SK-N-SH (cell line): ENCODE measurements around the gene MRTFB. TPM values are rescaled to one million over a fixed set of nuclear protein-coding genes. Genes with fewer than 3 reads are reported as not detected.

Source experiments
- CTCF ChIA-PET: fragments of 300-600, 350-600 bp; formaldehyde crosslinking; extraction: SDS; loops from one replicate; lab custom pipeline; 2021; lab: Yijun Ruan, JAX
- POLR2A ChIA-PET: fragments of 350-600 bp; sonication (Branson Sonifier 250); formaldehyde crosslinking; extraction: SDS; loops from one replicate; lab custom pipeline; 2020; ENCODE audit warnings: antibody characterized with exemption, inconsistent platforms; lab: Yijun Ruan, JAX
- DNase-seq: peaks from one replicate; pipeline ENCODE4 v3.0.0; 2012
- H2AFZ ChIP-seq: fragments of 200-600 bp; sonication (generic); 2 replicates; pipeline ENCODE4 v1.8.1; 2016; ENCODE audit warnings: antibody characterized with exemption, mild to moderate bottlenecking, low read depth
- H3F3A ChIP-seq: fragments of 200-600 bp; sonication (generic); replicated peaks from 2 replicates; pipeline ENCODE3; 2016; ENCODE audit warnings: antibody characterized with exemption, mild to moderate bottlenecking; ENCODE audit not compliant: insufficient read depth
- H3K27ac ChIP-seq, 2 experiments: fragments of 200-500 bp in 1 of 2; fragments of 200-600 bp in 1 of 2; sonication (Bioruptor generic) in 1 of 2; sonication (generic), shearing (Covaris generic) in 1 of 2; 2 replicates each; pipeline versions ENCODE4 v1.5.1 to v1.6.1; 2014 to 2016; ENCODE audit warnings: low read depth in 2 of 2, inconsistent platforms in 1 of 2, low read length in 1 of 2, mild to moderate bottlenecking in 1 of 2, mixed read lengths in 1 of 2
- H3K27me3 ChIP-seq: fragments of 200-600 bp; sonication (generic), shearing (Covaris generic); 2 replicates; pipeline ENCODE4 v1.6.1; 2016; ENCODE audit warnings: mixed run types; ENCODE audit not compliant: insufficient read depth
- H3K36me3 ChIP-seq, 2 experiments: fragments of 200-500 bp in 1 of 2; fragments of 200-600 bp in 1 of 2; sonication (Bioruptor generic) in 1 of 2; sonication (generic) in 1 of 2; replicated peaks in 1 of 2; 2 replicates each; pipeline versions ENCODE3 to v1.5.1; 2014 to 2016; ENCODE audit warnings: low read length in 1 of 2, mild to moderate bottlenecking in 1 of 2; ENCODE audit not compliant: insufficient read depth in 2 of 2, control insufficient read depth in 1 of 2
- H3K4me1 ChIP-seq, 2 experiments: fragments of 200-500 bp in 1 of 2; fragments of 200-600 bp in 1 of 2; sonication (Bioruptor generic) in 1 of 2; sonication (generic), shearing (Covaris generic) in 1 of 2; 2 replicates each; pipeline versions ENCODE4 v1.5.1 to v1.6.1; 2014 to 2016; ENCODE audit warnings: low read depth in 1 of 2, low read length in 1 of 2, mixed run types in 1 of 2; ENCODE audit not compliant: insufficient read depth in 2 of 2, control insufficient read depth in 1 of 2
- H3K4me2 ChIP-seq: fragments of 200-600 bp; sonication (generic), shearing (Covaris generic); 2 replicates; pipeline ENCODE4 v1.6.1; 2017; ENCODE audit warnings: mixed run types
- H3K4me3 ChIP-seq, 2 experiments: fragments of 200-500 bp in 1 of 2; fragments of 200-600 bp in 1 of 2; sonication (Bioruptor generic) in 1 of 2; sonication (generic), shearing (Covaris generic) in 1 of 2; 2 replicates each; pipeline versions ENCODE4 v1.5.1 to v1.8.1; 2014 to 2016; ENCODE audit warnings: low read depth in 2 of 2, inconsistent platforms in 1 of 2, low read length in 1 of 2, mild to moderate bottlenecking in 1 of 2, mixed read lengths in 1 of 2, moderate library complexity in 1 of 2
- H3K79me2 ChIP-seq: fragments of 200-600 bp; sonication (generic); 2 replicates; pipeline ENCODE4 v1.8.1; 2017; ENCODE audit warnings: mild to moderate bottlenecking; ENCODE audit not compliant: insufficient read depth
- H3K9ac ChIP-seq: fragments of 200-600 bp; sonication (generic); 2 replicates; pipeline ENCODE4 v1.6.1; 2017; ENCODE audit warnings: mixed run types
- H3K9me2 ChIP-seq: fragments of 200-600 bp; sonication (generic); 2 replicates; pipeline ENCODE4 v1.6.1; 2017; ENCODE audit warnings: mixed run types
- H3K9me3 ChIP-seq: fragments of 200-600 bp; sonication (generic); 2 replicates; pipeline ENCODE4 v1.6.1; 2017; ENCODE audit warnings: mixed run types, mild to moderate bottlenecking, moderate library complexity
- H4K20me1 ChIP-seq: fragments of 200-600 bp; sonication (generic); 2 replicates; pipeline ENCODE4 v1.6.1; 2017; ENCODE audit warnings: mild to moderate bottlenecking, mixed run types; ENCODE audit not compliant: insufficient read depth
- CHD2 ChIP-seq: fragments of 150-350 bp; IDR thresholded peaks from 2 replicates; pipeline ENCODE4 v1.6.1; 2018; ENCODE audit warnings: low read length; ENCODE audit not compliant: partially characterized antibody
- ELF1 ChIP-seq: IDR thresholded peaks from 2 replicates; pipeline ENCODE4 v1.4.0; 2012
- EP300 ChIP-seq, 2 experiments: IDR thresholded peaks; 2 replicates each; pipeline versions ENCODE4 v1.4.0 to v1.6.1; 2012; ENCODE audit warnings: borderline replicate concordance in 1 of 2, low read depth in 1 of 2, low read length in 1 of 2
- EZH2phosphoT487 ChIP-seq: fragments of 200-600 bp; sonication (generic); IDR thresholded peaks from 2 replicates; pipeline ENCODE4 v1.6.1; 2017; ENCODE audit warnings: low read depth, mixed run types, mild to moderate bottlenecking, antibody characterized with exemption, moderate library complexity, borderline replicate concordance
- FOXJ3 ChIP-seq: sonication (generic); formaldehyde crosslinking; IDR thresholded peaks from 2 replicates; pipeline ENCODE4 v1.5.1; 2020; ENCODE audit warnings: mild to moderate bottlenecking, missing genetic modification reagents
- GABPA ChIP-seq: IDR thresholded peaks from 2 replicates; pipeline ENCODE4 v1.4.0; 2012; ENCODE audit warnings: low read depth, mild to moderate bottlenecking
- JUND ChIP-seq: IDR thresholded peaks from 2 replicates; pipeline ENCODE4 v1.4.0; 2012
- MEF2A ChIP-seq: IDR thresholded peaks from 2 replicates; pipeline ENCODE4 v1.4.0; 2012; ENCODE audit warnings: low read depth, borderline replicate concordance
- NFIC ChIP-seq: IDR thresholded peaks from 2 replicates; pipeline ENCODE4 v1.4.0; 2012; ENCODE audit warnings: borderline replicate concordance
- NRF1 ChIP-seq: IDR thresholded peaks from 2 replicates; pipeline ENCODE4 v1.6.1; 2012; ENCODE audit warnings: low read depth, mild to moderate bottlenecking, low read length
- RAD21 ChIP-seq: IDR thresholded peaks from 2 replicates; pipeline ENCODE4 v1.6.1; 2012; ENCODE audit warnings: mild to moderate bottlenecking, low read length
- RFX5 ChIP-seq: IDR thresholded peaks from 2 replicates; pipeline ENCODE4 v1.6.1; 2012; ENCODE audit warnings: mild to moderate bottlenecking, improper control_type of control experiment, low read length
- SIN3A ChIP-seq: IDR thresholded peaks from 2 replicates; pipeline ENCODE4 v1.6.1; 2012; ENCODE audit warnings: low read depth, mild to moderate bottlenecking, low read length, moderate library complexity, borderline replicate concordance
- SMC3 ChIP-seq: IDR thresholded peaks from 2 replicates; pipeline ENCODE4 v1.6.1; 2012; ENCODE audit warnings: low read depth, low read length, improper control_type of control experiment
- TCF12 ChIP-seq: IDR thresholded peaks from 2 replicates; pipeline ENCODE4 v1.4.0; 2012
- TEAD4 ChIP-seq: IDR thresholded peaks from 2 replicates; pipeline ENCODE4 v1.4.0; 2012; ENCODE audit warnings: mild to moderate bottlenecking, borderline replicate concordance; ENCODE audit not compliant: insufficient read depth
- WGBS: methylation state at CpG from one replicate; pipeline ENCODE4 v1.1.6; 2017; ENCODE audit warnings: low lambda C conversion rate; 5-methylcytosine and 5-hydroxymethylcytosine counted together
- polyA plus RNA-seq, 3 experiments: library from polyadenylated mRNA; depleted of rRNA; stranded (reverse); fragments of >200 nt; gene quantifications; 2 replicates each; pipeline ENCODE4 v1.2.3, GENCODE V29; 2012
- TF ChIP-seq, protein P1 (sequence below): IDR thresholded peaks from 2 replicates; pipeline ENCODE4 v1.4.0; 2012; ENCODE audit warnings: low read depth
- TF ChIP-seq, protein P2 (sequence below): IDR thresholded peaks from 2 replicates; pipeline ENCODE4 v1.4.0; 2012; ENCODE audit warnings: low read depth, borderline replicate concordance
- TF ChIP-seq, protein P3 (sequence below): fragments of 200-600 bp; sonication (generic); IDR thresholded peaks from 2 replicates; pipeline ENCODE4 v1.6.1; 2017; ENCODE audit warnings: antibody characterized with exemption, mild to moderate bottlenecking, moderate library complexity
- TF ChIP-seq, protein P4 (sequence below): fragments of 150-350 bp; IDR thresholded peaks from 2 replicates; pipeline ENCODE4 v1.6.1; 2017; ENCODE audit warnings: antibody characterized with exemption, low read length, low read depth, borderline replicate concordance

MRTFB gene
- polyA plus RNA-seq, 1 of the 3 experiments (the other 2 are of a cell fraction), result 3.3 TPM

DNA sequence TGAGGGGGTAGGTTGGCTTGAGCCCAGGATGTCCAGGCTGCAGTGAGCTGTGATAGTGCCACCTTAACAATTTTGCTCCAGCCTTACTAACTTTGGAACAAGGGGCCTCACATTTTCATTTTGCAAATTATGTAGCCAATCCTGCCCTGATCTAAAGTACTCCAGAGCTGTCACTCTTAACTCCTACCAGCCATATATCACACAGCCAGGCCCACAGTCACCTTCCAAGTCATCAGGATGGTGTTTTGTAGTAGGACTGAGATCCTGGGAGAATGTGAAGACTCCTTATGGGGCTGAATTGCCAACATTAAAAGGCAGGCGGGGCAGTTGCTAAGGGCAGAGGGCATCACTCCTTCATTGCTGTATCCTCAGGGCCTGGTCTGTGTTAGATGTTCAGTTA lies 243.0 kb downstream of the MRTFB start:
- Histone ChIP-seq H2AFZ (no peak overlapping the region), H3K9ac (no peak overlapping the region), H4K20me1 (peaks cover 34% of the 10 kb centered on the region; the same call in 1 of the 2 replicates), H3K4me1 (no peaks in the 10 kb centered on the region; a peak in 2 of 4 replicates), H3K9me2 (no peaks in the 10 kb centered on the region), H3K36me3 (no peaks in the 10 kb centered on the region), H3K27ac (no peak overlapping the region), H3K27me3 (no peaks in the 10 kb centered on the region), H3K9me3 (no peaks in the 10 kb centered on the region), H3K4me2 (no peak overlapping the region), H3K79me2 (peaks cover 86% of the 10 kb centered on the region), H3F3A (peaks cover 3% of the 10 kb centered on the region), H3K4me3 (no peak overlapping the region)
- CTCF ChIA-PET, result no interaction called here
- no peak for DNase-seq
- POLR2A ChIA-PET, result no interaction called here
- TF ChIP-seq NFIC, result no peak
- TF ChIP-seq TEAD4, result no peak
- TF ChIP-seq GABPA, result no peak
- no peak for TF ChIP-seq FOXJ3
- no peak for TF ChIP-seq SMC3
- TF ChIP-seq RAD21, result no peak
- TF ChIP-seq NRF1, result no peak
- 100% methylated on average over 1 of the region's 1 CpG for WGBS

DNA sequence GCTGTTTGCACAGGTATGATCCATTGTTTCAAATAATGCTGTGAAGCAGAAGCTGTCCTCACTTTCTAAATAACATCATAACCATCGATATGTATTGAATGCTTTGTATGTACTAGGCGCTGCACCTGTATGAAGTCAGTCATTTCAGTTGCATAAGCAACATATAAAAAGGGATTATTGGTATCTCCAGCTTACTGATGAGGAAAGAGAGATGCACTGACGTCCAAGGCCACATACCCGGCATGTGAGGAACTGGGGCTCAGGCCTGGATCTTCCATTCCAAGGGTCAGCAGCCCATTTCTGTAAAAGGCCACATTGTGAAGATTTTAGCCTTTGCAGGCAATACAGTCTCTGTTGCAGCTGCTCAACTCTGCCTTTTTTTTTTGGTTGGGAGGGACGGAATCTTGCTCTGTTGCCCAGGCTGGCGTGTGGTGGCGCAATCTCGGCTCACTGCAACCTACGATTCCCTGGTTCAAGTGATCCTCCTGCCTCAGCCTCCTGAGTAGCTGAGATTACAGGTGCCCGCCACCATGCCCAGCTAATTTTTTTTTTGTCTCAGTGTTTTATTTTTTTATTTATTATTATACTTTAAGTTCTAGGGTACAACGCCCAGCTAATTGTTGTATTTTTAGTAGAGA lies 244.7 kb downstream of the MRTFB start:
- Histone ChIP-seq H3K27me3 (no peaks in the 10 kb centered on the region), H3K27ac (no peak overlapping the region)
- no peak for TF ChIP-seq SIN3A
- TF ChIP-seq, protein P1, sequence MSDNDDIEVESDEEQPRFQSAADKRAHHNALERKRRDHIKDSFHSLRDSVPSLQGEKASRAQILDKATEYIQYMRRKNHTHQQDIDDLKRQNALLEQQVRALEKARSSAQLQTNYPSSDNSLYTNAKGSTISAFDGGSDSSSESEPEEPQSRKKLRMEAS, result no peak
- TF ChIP-seq TCF12, result no peak
- TF ChIP-seq, protein P2, sequence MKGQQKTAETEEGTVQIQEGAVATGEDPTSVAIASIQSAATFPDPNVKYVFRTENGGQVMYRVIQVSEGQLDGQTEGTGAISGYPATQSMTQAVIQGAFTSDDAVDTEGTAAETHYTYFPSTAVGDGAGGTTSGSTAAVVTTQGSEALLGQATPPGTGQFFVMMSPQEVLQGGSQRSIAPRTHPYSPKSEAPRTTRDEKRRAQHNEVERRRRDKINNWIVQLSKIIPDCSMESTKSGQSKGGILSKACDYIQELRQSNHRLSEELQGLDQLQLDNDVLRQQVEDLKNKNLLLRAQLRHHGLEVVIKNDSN, result no peak
- TF ChIP-seq, protein P3, sequence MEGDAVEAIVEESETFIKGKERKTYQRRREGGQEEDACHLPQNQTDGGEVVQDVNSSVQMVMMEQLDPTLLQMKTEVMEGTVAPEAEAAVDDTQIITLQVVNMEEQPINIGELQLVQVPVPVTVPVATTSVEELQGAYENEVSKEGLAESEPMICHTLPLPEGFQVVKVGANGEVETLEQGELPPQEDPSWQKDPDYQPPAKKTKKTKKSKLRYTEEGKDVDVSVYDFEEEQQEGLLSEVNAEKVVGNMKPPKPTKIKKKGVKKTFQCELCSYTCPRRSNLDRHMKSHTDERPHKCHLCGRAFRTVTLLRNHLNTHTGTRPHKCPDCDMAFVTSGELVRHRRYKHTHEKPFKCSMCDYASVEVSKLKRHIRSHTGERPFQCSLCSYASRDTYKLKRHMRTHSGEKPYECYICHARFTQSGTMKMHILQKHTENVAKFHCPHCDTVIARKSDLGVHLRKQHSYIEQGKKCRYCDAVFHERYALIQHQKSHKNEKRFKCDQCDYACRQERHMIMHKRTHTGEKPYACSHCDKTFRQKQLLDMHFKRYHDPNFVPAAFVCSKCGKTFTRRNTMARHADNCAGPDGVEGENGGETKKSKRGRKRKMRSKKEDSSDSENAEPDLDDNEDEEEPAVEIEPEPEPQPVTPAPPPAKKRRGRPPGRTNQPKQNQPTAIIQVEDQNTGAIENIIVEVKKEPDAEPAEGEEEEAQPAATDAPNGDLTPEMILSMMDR, result no peak
- no peak for TF ChIP-seq FOXJ3
- no peak for TF ChIP-seq CHD2
- TF ChIP-seq MEF2A, result no peak
- TF ChIP-seq JUND, result no peak
- no peak for TF ChIP-seq EZH2phosphoT487
- TF ChIP-seq RAD21, result no peak
- TF ChIP-seq, protein P4, sequence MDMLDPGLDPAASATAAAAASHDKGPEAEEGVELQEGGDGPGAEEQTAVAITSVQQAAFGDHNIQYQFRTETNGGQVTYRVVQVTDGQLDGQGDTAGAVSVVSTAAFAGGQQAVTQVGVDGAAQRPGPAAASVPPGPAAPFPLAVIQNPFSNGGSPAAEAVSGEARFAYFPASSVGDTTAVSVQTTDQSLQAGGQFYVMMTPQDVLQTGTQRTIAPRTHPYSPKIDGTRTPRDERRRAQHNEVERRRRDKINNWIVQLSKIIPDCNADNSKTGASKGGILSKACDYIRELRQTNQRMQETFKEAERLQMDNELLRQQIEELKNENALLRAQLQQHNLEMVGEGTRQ, result no peak
- TF ChIP-seq RFX5, result no peak
- TF ChIP-seq ELF1, result no peak
- TF ChIP-seq EP300 (IDR thresholded peaks at IDR 0.05; ENCODE audit: borderline replicate concordance in 1 of 2, low read depth in 1 of 2, low read length in 1 of 2), result no peak
- TF ChIP-seq, all 33 proteins: peak for 0
- WGBS, result 94% methylated on average over 11 of the region's 11 CpGs
- Histone ChIP-seq H2AFZ (no peak overlapping the region), H3K9me3 (no peaks in the 10 kb centered on the region), H3K9me2 (no peaks in the 10 kb centered on the region), H3K4me3 (no peak overlapping the region), H3K4me2 (no peak overlapping the region), H3K79me2 (peaks cover 81% of the 10 kb centered on the region), H3K9ac (no peak overlapping the region), H3K4me1 (no peaks in the 10 kb centered on the region), H3F3A (no peaks in the 10 kb centered on the region), H4K20me1 (peaks cover 18% of the 10 kb centered on the region; the same call in 1 of the 2 replicates), H3K36me3 (no peaks in the 10 kb centered on the region)
- ChIA-PET POLR2A (no interaction called here), CTCF (interaction anchor here (1.0 kb wide), 1 partner anchor 29 kb away, joined by 3 read pairs; no protein-coding TSS in a partner anchor)
- DNase-seq, result no peak
